Esophagus muscularis mucosa (tissue), 3 donors: ENCODE results near the gene LILRB5.

Experiments used
- CTCF ChIP-seq, 3 experiments: fragments of 200-600 bp in 2 of 3; fragments of 450-650 bp in 1 of 3; sonication (generic) in 2 of 3; IDR thresholded peaks; one replicate each; pipeline ENCODE4 v1.5.1; 2017 to 2019; ENCODE audit warnings: antibody characterized with exemption in 3 of 3, mild to moderate bottlenecking in 2 of 3, moderate library complexity in 1 of 3
- POLR2A ChIP-seq: fragments of 450-650 bp; IDR thresholded peaks from one replicate; pipeline ENCODE4 v1.6.1; 2017; ENCODE audit warnings: antibody characterized with exemption, moderate library complexity, mild to moderate bottlenecking, low read depth

GRCh38 chr19:54279406-54279962, 22.4 kb upstream of the LILRB5 start:
- no peak for TF ChIP-seq CTCF (IDR thresholded peaks at IDR 0.05)
- no peak for TF ChIP-seq POLR2A
